HL-60 (cell line): ENCODE data around the gene CD3D.
"Not testable (repeated sequence)": the region's sequence is repeated elsewhere in the genome, so short reads cannot be mapped to it uniquely, and the experiment has no call there.

Experiments
- CTCF ChIP-seq: IDR thresholded peaks from one replicate; pipeline ENCODE4 v1.5.1; 2011; ENCODE audit warnings: low read length, control low read depth, inconsistent platforms; ENCODE audit not compliant: insufficient read depth
- POLR2AphosphoS5 ChIP-seq: IDR thresholded peaks from 2 replicates; pipeline ENCODE4 v1.6.1; 2012; ENCODE audit warnings: low read depth

- TF ChIP-seq CTCF, POLR2AphosphoS5: not testable (repeated sequence)
Measured at GRCh38 chr11:118308995-118309528, 33.4 kb downstream of the CD3D start.
